HepG2 (cell line): ENCODE measurements around the gene GNG4. TPM values are rescaled to one million over a fixed set of nuclear protein-coding genes. Genes with fewer than 3 reads are reported as not detected.

ENCODE experiments used
- ATAC-seq: fragments of 200-7000 bp; cut with Tn5 transposase; 3 replicates; pipeline ENCODE4 v1.9.1; 2020; ENCODE audit warnings: mild to moderate bottlenecking, moderate library complexity
- BruUV-seq: library from RNA; stranded (reverse); fragments of 400-500 nt; replicated peaks from 2 replicates; lab custom pipeline; 2021; lab: Mats Ljungman, UMichigan
- CTCF ChIA-PET: fragments of 300-600 bp; formaldehyde crosslinking; extraction: SDS; loops from one replicate; lab custom pipeline; 2021; ENCODE audit warnings: low total read pairs, inconsistent platforms, low intra/inter-chr PET ratio; lab: Yijun Ruan, JAX
- POLR2A ChIA-PET: fragments of 350-600 bp; sonication (Branson Sonifier 250); formaldehyde crosslinking; loops from one replicate; lab custom pipeline; 2020; ENCODE audit warnings: antibody characterized with exemption, inconsistent platforms; lab: Yijun Ruan, JAX
- DNase-seq: peaks from one replicate; pipeline ENCODE4 v3.0.0-alpha.2; 2015; ENCODE audit warnings: low spot score
- FAIRE-seq: peaks from 3 replicates; lab custom pipeline; 2011; peaks lifted over from hg19 to GRCh38; lab: Jason Lieb, UNC
- H2AFZ ChIP-seq: one replicate; pipeline ENCODE4 v1.6.1; 2011; ENCODE audit warnings: low read length, inconsistent platforms
- H3K27ac ChIP-seq: fragments of 300-600 bp; 3 replicates; pipeline ENCODE4 v1.8.0; 2011; ENCODE audit warnings: mixed run types, mild to moderate bottlenecking, mixed read lengths, low read length, inconsistent platforms; ENCODE audit not compliant: insufficient read depth; ENCODE audit errors: extremely low read length
- H3K27me3 ChIP-seq, 2 experiments: fragments of 200-600 bp in 1 of 2; 2 replicates in 1 of 2; 3 replicates in 1 of 2; pipeline versions ENCODE4 v1.6.0 to v1.8.0; 2011; ENCODE audit warnings: low read length in 2 of 2, mild to moderate bottlenecking in 2 of 2, moderate library complexity in 2 of 2, inconsistent platforms in 1 of 2; ENCODE audit not compliant: insufficient read depth in 2 of 2, control insufficient read depth in 1 of 2
- H3K36me3 ChIP-seq, 2 experiments: fragments of 200-600 bp in 1 of 2; replicated peaks in 1 of 2; 2 replicates in 1 of 2; 3 replicates in 1 of 2; pipeline versions ENCODE4 v1.5.1 to v1.8.0; 2011; ENCODE audit warnings: low read length in 2 of 2, inconsistent platforms in 1 of 2; ENCODE audit not compliant: insufficient read depth in 2 of 2, control insufficient read depth in 1 of 2
- H3K4me1 ChIP-seq: 2 replicates; pipeline ENCODE4 v1.5.1; 2012; ENCODE audit warnings: low read length, inconsistent platforms; ENCODE audit not compliant: insufficient read depth
- H3K4me2 ChIP-seq: 2 replicates; pipeline ENCODE4 v1.6.0; 2011; ENCODE audit warnings: low read depth, low read length, inconsistent platforms
- H3K4me3 ChIP-seq, 3 experiments: fragments of 200-600 bp in 1 of 3; sonication (generic), shearing (Covaris generic) in 1 of 3; replicated peaks in 1 of 3; 2 replicates each; pipeline ENCODE4 v1.5.1; 2011 to 2016; ENCODE audit warnings: low read length in 3 of 3, inconsistent platforms in 2 of 3, low read depth in 2 of 3, mild to moderate bottlenecking in 2 of 3, control low read depth in 1 of 3, mixed read lengths in 1 of 3; ENCODE audit not compliant: insufficient read depth in 1 of 3
- H3K79me2 ChIP-seq: one replicate; pipeline ENCODE4 v1.6.1; 2011; ENCODE audit warnings: low read length, inconsistent platforms; ENCODE audit not compliant: insufficient read depth
- H3K9ac ChIP-seq: 2 replicates; pipeline ENCODE4 v1.6.0; 2011; ENCODE audit warnings: mild to moderate bottlenecking, low read depth, low read length, inconsistent platforms; ENCODE audit not compliant: insufficient read depth
- H3K9me3 ChIP-seq: 2 replicates; pipeline ENCODE4 v1.5.1; 2012; ENCODE audit warnings: mild to moderate bottlenecking, low read length
- H4K20me1 ChIP-seq: 2 replicates; pipeline ENCODE4 v1.6.0; 2011; ENCODE audit warnings: inconsistent platforms, mild to moderate bottlenecking, low read length, moderate library complexity; ENCODE audit not compliant: insufficient read depth
- AGO1 ChIP-seq: fragments of 200-400 bp; formaldehyde crosslinking; IDR thresholded peaks from 2 replicates; pipeline ENCODE4 v1.6.1; 2017; ENCODE audit warnings: mild to moderate bottlenecking, low read depth, low read length, moderate library complexity; ENCODE audit not compliant: poor library complexity, severe bottlenecking
- PPARG ChIP-seq: conservative IDR thresholded peaks from 2 replicates; pipeline ENCODE4 v1.6.1; 2016; ENCODE audit warnings: missing biosample characterization, missing genetic modification reagents
- SP5 ChIP-seq: IDR thresholded peaks from 2 replicates; pipeline ENCODE4 v1.6.1; 2016; ENCODE audit warnings: low read depth, borderline replicate concordance
- ZFP82 ChIP-seq: sonication (generic); formaldehyde crosslinking; IDR thresholded peaks from 2 replicates; pipeline ENCODE4 v1.5.1; 2020; ENCODE audit warnings: mild to moderate bottlenecking, missing genetic modification reagents, borderline replicate concordance
- ZNF264 ChIP-seq: sonication (generic); formaldehyde crosslinking; IDR thresholded peaks from 2 replicates; pipeline ENCODE4 v1.4.0; 2020; ENCODE audit warnings: missing genetic modification reagents
- ZNF607 ChIP-seq: sonication (generic); formaldehyde crosslinking; IDR thresholded peaks from 2 replicates; pipeline ENCODE4 v1.5.1; 2020; ENCODE audit warnings: missing genetic modification reagents, mild to moderate bottlenecking, borderline replicate concordance
- WGBS: methylation state at CpG from one replicate; pipeline ENCODE4 v1.1.6; 2017; ENCODE audit warnings: low lambda C conversion rate; 5-methylcytosine and 5-hydroxymethylcytosine counted together
- in situ Hi-C: cut with HindIII; loops from 2 replicates; pipeline ENCODE4 v1.10.0; 2017; ENCODE audit warnings: low pct_unique_long_range_greater_than_20kb; ENCODE audit not compliant: extremely low pct_ligation_motif_present
- intact Hi-C: fragments of 100-400 bp; cut with micrococcal nuclease; formaldehyde crosslinking; loops from one replicate; pipeline ENCODE4 v1.10.0; 2022; ENCODE audit not compliant: unreplicated experiment
- polyA plus RNA-seq, 8 experiments: library from polyadenylated mRNA; depleted of rRNA in 3 of 8; stranded (reverse) in 7 of 8; unstranded in 1 of 8; fragments of >200 nt; fragmentation: Illumina TruSeq in 4 of 8; extraction: Trizol in 4 of 8; gene quantifications; 2 replicates each; pipeline versions ENCODE4 v1.2.1 to v1.2.3, GENCODE V29; 2011 to 2016; ENCODE audit warnings: low read depth in 4 of 8, missing spikeins in 1 of 8, mixed read lengths in 1 of 8; ENCODE audit not compliant: insufficient read depth in 1 of 8
- total RNA-seq, 5 experiments: library from RNA; depleted of rRNA; stranded (reverse); fragments of >200 nt; fragmentation: Illumina TruSeq; extraction: Trizol; gene quantifications; 2 replicates each; pipeline ENCODE4 v1.2.3, GENCODE V29; 2016; ENCODE audit warnings: low read depth in 1 of 5
- TF ChIP-seq, protein P1 (sequence below): sonication (generic); formaldehyde crosslinking; IDR thresholded peaks from 2 replicates; pipeline ENCODE4 v1.4.0; 2020; ENCODE audit warnings: mild to moderate bottlenecking, missing genetic modification reagents
- TF ChIP-seq, protein P2 (sequence below): fragments of 450-650 bp; IDR thresholded peaks from 2 replicates; pipeline ENCODE4 v1.6.1; 2017; ENCODE audit warnings: mild to moderate bottlenecking
- TF ChIP-seq, protein P3 (sequence below): sonication (generic); formaldehyde crosslinking; conservative IDR thresholded peaks from 2 replicates; pipeline ENCODE4 v1.4.0; 2020; ENCODE audit warnings: missing genetic modification reagents

The GNG4 gene
- total and polyA plus RNA-seq, 2 of the 13 experiments (the other 11 are each of a cell fraction or from before 2014, with no cell fraction given) = 27.1 to 69.5 TPM

GRCh38 chr1:235525314-235525713 lies 124.3 kb downstream of the GNG4 start:
- no peak for DNase-seq
- Histone ChIP-seq H4K20me1 (no peaks in the 10 kb centered on the region; the same call in 1 of the 2 replicates), H3K4me3 (no peak overlapping the region), H3K79me2 (no peaks in the 10 kb centered on the region), H3K4me1 (no peaks in the 10 kb centered on the region), H3K36me3 (no peaks in the 10 kb centered on the region), H3K9ac (no peak overlapping the region), H2AFZ (no peak overlapping the region), H3K27ac (no peak overlapping the region), H3K4me2 (no peak overlapping the region), H3K27me3 (no peaks in the 10 kb centered on the region), H3K9me3 (no peaks in the 10 kb centered on the region)
- ChIA-PET CTCF (no interaction called here), POLR2A (no interaction called here)
- TF ChIP-seq, protein P1, sequence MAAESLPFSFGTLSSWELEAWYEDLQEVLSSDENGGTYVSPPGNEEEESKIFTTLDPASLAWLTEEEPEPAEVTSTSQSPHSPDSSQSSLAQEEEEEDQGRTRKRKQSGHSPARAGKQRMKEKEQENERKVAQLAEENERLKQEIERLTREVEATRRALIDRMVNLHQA = no peak
- TF ChIP-seq ZNF264 (CRISPR knock-in tag) (no peak), ZNF607 (CRISPR knock-in tag) (no peak), PPARG (no peak), ZFP82 (CRISPR knock-in tag) (no peak), AGO1 (no peak), SP5 (CRISPR knock-in tag) (no peak)
- TF ChIP-seq, protein P2, sequence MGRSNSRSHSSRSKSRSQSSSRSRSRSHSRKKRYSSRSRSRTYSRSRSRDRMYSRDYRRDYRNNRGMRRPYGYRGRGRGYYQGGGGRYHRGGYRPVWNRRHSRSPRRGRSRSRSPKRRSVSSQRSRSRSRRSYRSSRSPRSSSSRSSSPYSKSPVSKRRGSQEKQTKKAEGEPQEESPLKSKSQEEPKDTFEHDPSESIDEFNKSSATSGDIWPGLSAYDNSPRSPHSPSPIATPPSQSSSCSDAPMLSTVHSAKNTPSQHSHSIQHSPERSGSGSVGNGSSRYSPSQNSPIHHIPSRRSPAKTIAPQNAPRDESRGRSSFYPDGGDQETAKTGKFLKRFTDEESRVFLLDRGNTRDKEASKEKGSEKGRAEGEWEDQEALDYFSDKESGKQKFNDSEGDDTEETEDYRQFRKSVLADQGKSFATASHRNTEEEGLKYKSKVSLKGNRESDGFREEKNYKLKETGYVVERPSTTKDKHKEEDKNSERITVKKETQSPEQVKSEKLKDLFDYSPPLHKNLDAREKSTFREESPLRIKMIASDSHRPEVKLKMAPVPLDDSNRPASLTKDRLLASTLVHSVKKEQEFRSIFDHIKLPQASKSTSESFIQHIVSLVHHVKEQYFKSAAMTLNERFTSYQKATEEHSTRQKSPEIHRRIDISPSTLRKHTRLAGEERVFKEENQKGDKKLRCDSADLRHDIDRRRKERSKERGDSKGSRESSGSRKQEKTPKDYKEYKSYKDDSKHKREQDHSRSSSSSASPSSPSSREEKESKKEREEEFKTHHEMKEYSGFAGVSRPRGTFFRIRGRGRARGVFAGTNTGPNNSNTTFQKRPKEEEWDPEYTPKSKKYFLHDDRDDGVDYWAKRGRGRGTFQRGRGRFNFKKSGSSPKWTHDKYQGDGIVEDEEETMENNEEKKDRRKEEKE = no peak
- TF ChIP-seq, protein P3, sequence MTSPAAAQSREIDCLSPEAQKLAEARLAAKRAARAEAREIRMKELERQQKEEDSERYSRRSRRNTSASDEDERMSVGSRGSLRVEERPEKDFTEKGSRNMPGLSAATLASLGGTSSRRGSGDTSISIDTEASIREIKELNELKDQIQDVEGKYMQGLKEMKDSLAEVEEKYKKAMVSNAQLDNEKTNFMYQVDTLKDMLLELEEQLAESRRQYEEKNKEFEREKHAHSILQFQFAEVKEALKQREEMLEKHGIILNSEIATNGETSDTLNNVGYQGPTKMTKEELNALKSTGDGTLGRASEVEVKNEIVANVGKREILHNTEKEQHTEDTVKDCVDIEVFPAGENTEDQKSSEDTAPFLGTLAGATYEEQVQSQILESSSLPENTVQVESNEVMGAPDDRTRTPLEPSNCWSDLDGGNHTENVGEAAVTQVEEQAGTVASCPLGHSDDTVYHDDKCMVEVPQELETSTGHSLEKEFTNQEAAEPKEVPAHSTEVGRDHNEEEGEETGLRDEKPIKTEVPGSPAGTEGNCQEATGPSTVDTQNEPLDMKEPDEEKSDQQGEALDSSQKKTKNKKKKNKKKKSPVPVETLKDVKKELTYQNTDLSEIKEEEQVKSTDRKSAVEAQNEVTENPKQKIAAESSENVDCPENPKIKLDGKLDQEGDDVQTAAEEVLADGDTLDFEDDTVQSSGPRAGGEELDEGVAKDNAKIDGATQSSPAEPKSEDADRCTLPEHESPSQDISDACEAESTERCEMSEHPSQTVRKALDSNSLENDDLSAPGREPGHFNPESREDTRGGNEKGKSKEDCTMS = no peak
- 11% methylated on average over 4 of the region's 4 CpGs for WGBS
- in situ Hi-C loops = no loop called here
- no peak for FAIRE-seq
- ATAC-seq = peak; percentile 37; the same call in 2 of the 3 replicates
- BruUV-seq = no TSS peak
- intact Hi-C loops = no loop called here
